Endothelial cell of umbilical vein (primary cell): ENCODE results near the gene MYO7B. TPM values are rescaled to one million over a fixed set of nuclear protein-coding genes. Genes with fewer than 3 reads are reported as not detected.

Source experiments
- BruUV-seq: library from RNA; stranded (reverse); fragments of 400-500 nt; replicated peaks from 2 replicates; lab custom pipeline; 2021; lab: Mats Ljungman, UMichigan
- CTCF ChIA-PET: fragments of 300-600, 350-600 bp; sonication (Branson Sonifier 250); formaldehyde crosslinking; loops from one replicate; lab custom pipeline; 2021; ENCODE audit warnings: antibody characterized with exemption, inconsistent platforms; lab: Charles Lee
- POLR2A ChIA-PET: fragments of 300-600, 350-600 bp; sonication (Branson Sonifier 250); formaldehyde crosslinking; loops from one replicate; lab custom pipeline; 2021; ENCODE audit warnings: antibody characterized with exemption, inconsistent platforms; lab: Charles Lee
- DNase-seq: peaks from one replicate; pipeline ENCODE4 v3.0.0-alpha.2; 2011; ENCODE audit warnings: low read depth, low spot score
- FAIRE-seq: peaks from 2 replicates; lab custom pipeline; 2011; peaks lifted over from hg19 to GRCh38; lab: Jason Lieb, UNC
- H2AFZ ChIP-seq: 2 replicates; pipeline ENCODE4 v1.6.0; 2012; ENCODE audit warnings: low read depth, low read length, control low read depth, inconsistent platforms
- H3K27ac ChIP-seq: 2 replicates; pipeline ENCODE4 v1.5.1; 2011; ENCODE audit warnings: low read depth, mild to moderate bottlenecking, control low read depth, low read length, moderate library complexity; ENCODE audit not compliant: insufficient read depth
- H3K27me3 ChIP-seq, 2 experiments: 2 replicates each; pipeline versions ENCODE4 v1.6.0 to v1.6.1; 2011; ENCODE audit warnings: low read length in 2 of 2, mixed read lengths in 1 of 2; ENCODE audit not compliant: control insufficient read depth in 2 of 2, insufficient read depth in 2 of 2
- H3K36me3 ChIP-seq, 2 experiments: 2 replicates in 1 of 2; 3 replicates in 1 of 2; pipeline ENCODE4 v1.5.1; 2011; ENCODE audit warnings: low read length in 2 of 2, mild to moderate bottlenecking in 1 of 2, moderate library complexity in 1 of 2; ENCODE audit not compliant: control insufficient read depth in 2 of 2, insufficient read depth in 2 of 2; ENCODE audit errors: extremely low read depth in 1 of 2
- H3K4me1 ChIP-seq: 3 replicates; pipeline ENCODE4 v1.5.1; 2011; ENCODE audit warnings: mild to moderate bottlenecking, low read length; ENCODE audit not compliant: control insufficient read depth, insufficient read depth; ENCODE audit errors: extremely low read depth
- H3K4me2 ChIP-seq: 2 replicates; pipeline ENCODE4 v1.6.1; 2011; ENCODE audit warnings: low read length, control low read depth, mixed read lengths; ENCODE audit not compliant: insufficient read depth
- H3K4me3 ChIP-seq, 3 experiments: fragments of 200-600 bp in 1 of 3; sonication (generic), shearing (Covaris generic) in 1 of 3; replicated peaks in 1 of 3; 2 replicates each; pipeline ENCODE4 v1.5.1; 2011 to 2016; ENCODE audit warnings: control low read depth in 3 of 3, low read length in 3 of 3, mild to moderate bottlenecking in 2 of 3, inconsistent platforms in 1 of 3, low read depth in 1 of 3, moderate library complexity in 1 of 3; ENCODE audit not compliant: insufficient read depth in 1 of 3
- H3K79me2 ChIP-seq: 2 replicates; pipeline ENCODE4 v1.6.0; 2012; ENCODE audit warnings: low read length, inconsistent platforms; ENCODE audit not compliant: control insufficient read depth, insufficient read depth
- H3K9ac ChIP-seq: replicated peaks from 2 replicates; pipeline ENCODE3; 2011; ENCODE audit warnings: low read length, control low read depth; ENCODE audit not compliant: insufficient read depth; ENCODE audit errors: extremely low read depth
- H3K9me1 ChIP-seq: replicated peaks from 3 replicates; pipeline ENCODE4 v1.6.0; 2011; ENCODE audit warnings: mild to moderate bottlenecking, low read length; ENCODE audit not compliant: control insufficient read depth, insufficient read depth; ENCODE audit errors: extremely low read depth
- H3K9me3 ChIP-seq: replicated peaks from 2 replicates; pipeline ENCODE4 v1.5.1; 2012; ENCODE audit warnings: low read length, inconsistent platforms; ENCODE audit not compliant: control insufficient read depth, insufficient read depth
- H4K20me1 ChIP-seq: replicated peaks from 2 replicates; pipeline ENCODE3; 2011; ENCODE audit warnings: mild to moderate bottlenecking, low read length; ENCODE audit not compliant: control insufficient read depth, insufficient read depth; ENCODE audit errors: extremely low read depth
- EZH2 ChIP-seq: IDR thresholded peaks from 2 replicates; pipeline ENCODE4 v1.6.1; 2012; ENCODE audit warnings: borderline replicate concordance, low read depth, mild to moderate bottlenecking, moderate library complexity, low read length, inconsistent platforms; ENCODE audit not compliant: severe bottlenecking
- FOS ChIP-seq: IDR thresholded peaks from 2 replicates; pipeline ENCODE4 v1.6.1; 2011; ENCODE audit warnings: mild to moderate bottlenecking, low read length, moderate library complexity, borderline replicate concordance; ENCODE audit not compliant: insufficient read depth
- GATA2 ChIP-seq: IDR thresholded peaks from 2 replicates; pipeline ENCODE4 v1.7.0; 2011; ENCODE audit warnings: low read depth, mild to moderate bottlenecking, moderate library complexity, mixed read lengths, low read length; ENCODE audit not compliant: insufficient read length, insufficient read depth
- JUN ChIP-seq: IDR thresholded peaks from 2 replicates; pipeline ENCODE4 v1.6.1; 2011; ENCODE audit warnings: borderline replicate concordance, low read depth; ENCODE audit not compliant: insufficient read length, insufficient read depth
- MYC ChIP-seq: IDR thresholded peaks from one replicate; pipeline ENCODE4 v1.6.1; 2011; ENCODE audit warnings: mild to moderate bottlenecking, low read depth, low read length
- POLR2A ChIP-seq: IDR thresholded peaks from 2 replicates; pipeline ENCODE4 v1.6.1; 2012; ENCODE audit warnings: low read depth, mild to moderate bottlenecking, control low read depth, low read length
- POLR2AphosphoS5 ChIP-seq: IDR thresholded peaks from 2 replicates; pipeline ENCODE4 v1.6.1; 2012; ENCODE audit warnings: low read depth, mild to moderate bottlenecking, control low read depth, low read length, moderate library complexity; ENCODE audit not compliant: insufficient read depth
- dilution Hi-C: fragments of 300-500 bp; cut with MboI; formaldehyde crosslinking; loops from one replicate; pipeline ENCODE4 v1.15.0; 2019; ENCODE audit warnings: low sequenced_read_pairs; ENCODE audit not compliant: extremely low pct_ligation_motif_present
- intact Hi-C: fragments of 100-400 bp; cut with micrococcal nuclease; formaldehyde crosslinking; loops from one replicate; pipeline ENCODE4 v1.10.0; 2022
- polyA plus RNA-seq, 4 experiments: library from polyadenylated mRNA; depleted of rRNA in 3 of 4; stranded (reverse) in 3 of 4; unstranded in 1 of 4; fragments of >200 nt; gene quantifications; 2 replicates each; pipeline versions ENCODE4 v1.2.1 to v1.2.3, GENCODE V29; 2011 to 2012; ENCODE audit warnings: missing spikeins in 1 of 4
- total RNA-seq: library from RNA; stranded (reverse); gene quantifications from 2 replicates; pipeline ENCODE4 v1.2.3, GENCODE V29; 2021
- TF ChIP-seq, protein P1 (sequence below), 2 donors: IDR thresholded peaks; 1 replicate in 1 of 2; 2 replicates in 1 of 2; pipeline ENCODE4 v1.5.1; 2011; ENCODE audit warnings: low read length in 2 of 2, mild to moderate bottlenecking in 2 of 2, moderate library complexity in 2 of 2, control low read depth in 1 of 2, inconsistent platforms in 1 of 2, low read depth in 1 of 2; ENCODE audit not compliant: insufficient read depth in 1 of 2; ENCODE audit errors: extremely low read depth in 1 of 2

MYO7B gene
- total and polyA plus RNA-seq, 2 donors (not counting 3 experiments of a cell fraction or from before 2014, with no cell fraction given) = 0.17 TPM; not detected in 1

- intact Hi-C loops (no loop called here), dilution Hi-C loops (no loop called here)
- ChIA-PET POLR2A (interaction anchor here (1.4 kb wide), 1 partner anchor 9 kb away, joined by 3 read pairs; the partner anchor contains the start of gene IWS1), CTCF (interaction anchor here (1.3 to 2.1 kb wide), 2 partner anchors 9 to 74 kb away, joined by 4 to 5 read pairs; no protein-coding TSS in a partner anchor)
- Histone ChIP-seq H3K9ac (no peak overlapping the region), H3K9me1 (no peaks in the 10 kb centered on the region), H2AFZ (no peak overlapping the region), H3K27me3 (no peaks in the 10 kb centered on the region), H3K79me2 (peaks cover 88% of the 10 kb centered on the region), H4K20me1 (peaks cover 5% of the 10 kb centered on the region), H3K36me3 (peaks cover 3 to 10% of the 10 kb centered on the region in 2 experiments), H3K4me1 (peaks cover 13% of the 10 kb centered on the region), H3K9me3 (no peaks in the 10 kb centered on the region), H3K27ac (no peak overlapping the region), H3K4me2 (no peak overlapping the region), H3K4me3 (no peak overlapping the region)
- no TSS peak for BruUV-seq
- no peak for FAIRE-seq
- DNase-seq = no peak
- TF ChIP-seq GATA2 = no peak
- TF ChIP-seq EZH2 = no peak
- no peak for TF ChIP-seq POLR2AphosphoS5
- TF ChIP-seq FOS = no peak
Observed at GRCh38 chr2:127517465-127517864, 18.0 kb upstream of the MYO7B start.

GRCh38 chr2:127520424-127520823 lies 15.1 kb upstream of the MYO7B start:
- Histone ChIP-seq H3K9me3 (no peaks in the 10 kb centered on the region), H2AFZ (no peak overlapping the region), H3K9me1 (no peaks in the 10 kb centered on the region), H3K36me3 (peaks cover 3 to 10% of the 10 kb centered on the region in 2 experiments), H3K79me2 (peaks cover 93% of the 10 kb centered on the region), H4K20me1 (peaks cover 5% of the 10 kb centered on the region), H3K27ac (no peak overlapping the region), H3K9ac (no peak overlapping the region), H3K4me2 (no peak overlapping the region), H3K27me3 (no peaks in the 10 kb centered on the region), H3K4me1 (peaks cover 3% of the 10 kb centered on the region), H3K4me3 (no peak overlapping the region)
- BruUV-seq = no TSS peak
- intact Hi-C loops = no loop called here
- DNase-seq (no peak), FAIRE-seq (no peak)
- ChIA-PET CTCF (no interaction called here), POLR2A (no interaction called here)
- dilution Hi-C loops = no loop called here
- TF ChIP-seq JUN = no peak
- TF ChIP-seq POLR2A = no peak
- no peak for TF ChIP-seq EZH2
- TF ChIP-seq MYC = no peak
- TF ChIP-seq, protein P1, sequence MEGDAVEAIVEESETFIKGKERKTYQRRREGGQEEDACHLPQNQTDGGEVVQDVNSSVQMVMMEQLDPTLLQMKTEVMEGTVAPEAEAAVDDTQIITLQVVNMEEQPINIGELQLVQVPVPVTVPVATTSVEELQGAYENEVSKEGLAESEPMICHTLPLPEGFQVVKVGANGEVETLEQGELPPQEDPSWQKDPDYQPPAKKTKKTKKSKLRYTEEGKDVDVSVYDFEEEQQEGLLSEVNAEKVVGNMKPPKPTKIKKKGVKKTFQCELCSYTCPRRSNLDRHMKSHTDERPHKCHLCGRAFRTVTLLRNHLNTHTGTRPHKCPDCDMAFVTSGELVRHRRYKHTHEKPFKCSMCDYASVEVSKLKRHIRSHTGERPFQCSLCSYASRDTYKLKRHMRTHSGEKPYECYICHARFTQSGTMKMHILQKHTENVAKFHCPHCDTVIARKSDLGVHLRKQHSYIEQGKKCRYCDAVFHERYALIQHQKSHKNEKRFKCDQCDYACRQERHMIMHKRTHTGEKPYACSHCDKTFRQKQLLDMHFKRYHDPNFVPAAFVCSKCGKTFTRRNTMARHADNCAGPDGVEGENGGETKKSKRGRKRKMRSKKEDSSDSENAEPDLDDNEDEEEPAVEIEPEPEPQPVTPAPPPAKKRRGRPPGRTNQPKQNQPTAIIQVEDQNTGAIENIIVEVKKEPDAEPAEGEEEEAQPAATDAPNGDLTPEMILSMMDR (IDR thresholded peaks at IDR 0.05; ENCODE audit: extremely low read depth in 1 of 2, insufficient read depth in 1 of 2, low read depth in 1 of 2, low read length in 2 of 2) = no peak
